OCI-LY7 (cell line): ENCODE data around the gene CRYZL1.

ENCODE experiments used
- EZH2phosphoT487 ChIP-seq: fragments of 200-600 bp; sonication (generic); IDR thresholded peaks from 2 replicates; pipeline ENCODE4 v1.6.1; 2018; ENCODE audit warnings: low read depth, borderline replicate concordance, mild to moderate bottlenecking, mixed run types, antibody characterized with exemption, low read length, moderate library complexity, mixed read lengths
- TF ChIP-seq, protein P1 (sequence below): fragments of 200-600 bp; sonication (generic); conservative IDR thresholded peaks from 2 replicates; pipeline ENCODE4 v1.5.1; 2014; ENCODE audit warnings: mild to moderate bottlenecking, antibody characterized with exemption, low read length, moderate library complexity, mixed read lengths

GRCh38 chr21:33559813-33560212 lies 81.7 kb downstream of the CRYZL1 start:
- TF ChIP-seq, protein P1, sequence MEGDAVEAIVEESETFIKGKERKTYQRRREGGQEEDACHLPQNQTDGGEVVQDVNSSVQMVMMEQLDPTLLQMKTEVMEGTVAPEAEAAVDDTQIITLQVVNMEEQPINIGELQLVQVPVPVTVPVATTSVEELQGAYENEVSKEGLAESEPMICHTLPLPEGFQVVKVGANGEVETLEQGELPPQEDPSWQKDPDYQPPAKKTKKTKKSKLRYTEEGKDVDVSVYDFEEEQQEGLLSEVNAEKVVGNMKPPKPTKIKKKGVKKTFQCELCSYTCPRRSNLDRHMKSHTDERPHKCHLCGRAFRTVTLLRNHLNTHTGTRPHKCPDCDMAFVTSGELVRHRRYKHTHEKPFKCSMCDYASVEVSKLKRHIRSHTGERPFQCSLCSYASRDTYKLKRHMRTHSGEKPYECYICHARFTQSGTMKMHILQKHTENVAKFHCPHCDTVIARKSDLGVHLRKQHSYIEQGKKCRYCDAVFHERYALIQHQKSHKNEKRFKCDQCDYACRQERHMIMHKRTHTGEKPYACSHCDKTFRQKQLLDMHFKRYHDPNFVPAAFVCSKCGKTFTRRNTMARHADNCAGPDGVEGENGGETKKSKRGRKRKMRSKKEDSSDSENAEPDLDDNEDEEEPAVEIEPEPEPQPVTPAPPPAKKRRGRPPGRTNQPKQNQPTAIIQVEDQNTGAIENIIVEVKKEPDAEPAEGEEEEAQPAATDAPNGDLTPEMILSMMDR = no peak
- TF ChIP-seq EZH2phosphoT487 = no peak
